Stomach (tissue), 9 donors: ENCODE data around the gene CCNE1. TPM values are rescaled to one million over a fixed set of nuclear protein-coding genes. Genes with fewer than 3 reads are reported as not detected.
"Not testable (repeated sequence)": the region's sequence is repeated elsewhere in the genome, so short reads cannot be mapped to it uniquely, and the experiment has no call there.

Experiments
- DNase-seq, 2 donors: peaks; one replicate each; pipeline versions ENCODE4 v3.0.0 to v3.0.0-alpha.2; 2013 to 2019
- H3K27ac ChIP-seq, 5 donors: fragments of 200-600 bp in 4 of 5; sonication (generic) in 4 of 5; one replicate each; pipeline ENCODE4 v1.5.1; 2013 to 2019; ENCODE audit warnings: mild to moderate bottlenecking in 1 of 5, moderate library complexity in 1 of 5
- H3K27me3 ChIP-seq, 3 donors: fragments of 200-600 bp; sonication (generic); one replicate each; pipeline ENCODE4 v1.5.1; 2017 to 2019; ENCODE audit warnings: mixed run types in 1 of 3
- H3K36me3 ChIP-seq, 4 donors: fragments of 200-600 bp; sonication (generic); 1 replicate in 3 of 4; 2 replicates in 1 of 4; pipeline ENCODE4 v1.5.1; 2016 to 2019
- H3K4me1 ChIP-seq, 4 donors: fragments of 200-600 bp; sonication (generic); one replicate each; pipeline ENCODE4 v1.5.1; 2016 to 2019
- H3K4me3 ChIP-seq, 4 donors: fragments of 200-600 bp; sonication (generic) in 3 of 4; one replicate each; pipeline ENCODE4 v1.5.1; 2016 to 2019; ENCODE audit warnings: mild to moderate bottlenecking in 1 of 4
- H3K9me3 ChIP-seq, 4 donors: fragments of 200-600 bp; sonication (generic); one replicate each; pipeline ENCODE4 v1.5.1; 2016 to 2019
- CTCF ChIP-seq, 7 experiments: fragments of 450-650 bp in 4 of 7; fragments of 200-600 bp in 3 of 7; sonication (generic) in 3 of 7; IDR thresholded peaks; one replicate each; pipeline ENCODE4 v1.5.1; 2016 to 2019; ENCODE audit warnings: antibody characterized with exemption in 7 of 7, control low read depth in 2 of 7, mild to moderate bottlenecking in 1 of 7
- EP300 ChIP-seq: sonication (generic); formaldehyde crosslinking; IDR thresholded peaks from one replicate; pipeline ENCODE4 v1.6.1; 2017; ENCODE audit warnings: antibody characterized with exemption
- POLR2A ChIP-seq, 4 donors: fragments of 450-650 bp; IDR thresholded peaks; one replicate each; pipeline ENCODE4 v1.6.1; 2016; ENCODE audit warnings: antibody characterized with exemption in 4 of 4, control low read depth in 2 of 4, mild to moderate bottlenecking in 1 of 4, moderate library complexity in 1 of 4
- POLR2AphosphoS5 ChIP-seq, 3 donors: sonication (generic); formaldehyde crosslinking; IDR thresholded peaks; one replicate each; pipeline ENCODE4 v1.6.1; 2016; ENCODE audit warnings: antibody characterized with exemption in 3 of 3
- WGBS, 5 donors: extraction: QIAGEN DNeasy Blood & Tissue Kit in 3 of 5; methylation state at CpG; one replicate each; pipeline versions ENCODE4 v1.1.5 to v1.1.7; 2013 to 2018; 5-methylcytosine and 5-hydroxymethylcytosine counted together
- intact Hi-C: fragments of 100-400 bp; cut with DNase I; formaldehyde crosslinking; loops from one replicate; pipeline ENCODE4 v1.15.1; 2023; ENCODE audit warnings: low total_unique reads
- polyA plus RNA-seq, 3 donors: library from polyadenylated mRNA; stranded (reverse); fragments of 200-250 nt; gene quantifications; one replicate each; pipeline ENCODE4 v1.2.3, GENCODE V29; 2013
- total RNA-seq, 5 donors: library from RNA; depleted of rRNA; stranded (reverse); fragments of >200 nt; gene quantifications; one replicate each; pipeline versions ENCODE4 v1.1.0 to v1.2.3, GENCODE V29; 2014 to 2016
- donor health status: healthy with polysubstance abuse.
- donor health status: Bipolar disorder and iron deficiency.
- donor health status: healthy.

The CCNE1 gene
- total and polyA plus RNA-seq, 8 donors: 1.7 to 3.7 (median 3.1) TPM; not detected in 3

- Histone ChIP-seq H3K36me3 (peaks cover 4 to 42% (median 22%) of the 10 kb centered on the region in 4 donors), H3K9me3 (no peaks in the 10 kb centered on the region), H3K4me1 (no peaks in the 10 kb centered on the region), H3K4me3 (no peak overlapping the region), H3K27ac (no peak overlapping the region), H3K27me3 (no peaks in the 10 kb centered on the region)
- 87 to 97% (median 96%) methylated on average over 6 of the region's 6 CpGs for WGBS, 5 donors
- intact Hi-C loops: no loop called here
- no peak for DNase-seq
- no peak for TF ChIP-seq EP300
- TF ChIP-seq POLR2AphosphoS5 (IDR thresholded peaks at IDR 0.05): no peak
- TF ChIP-seq CTCF (IDR thresholded peaks at IDR 0.05): no peak
- TF ChIP-seq POLR2A (IDR thresholded peaks at IDR 0.05): no peak
Measured at GRCh38 chr19:29819986-29820385, 8.2 kb downstream of the CCNE1 start.

- WGBS, 5 donors: 92 to 97% (median 96%) methylated on average over 20 of the region's 20 CpGs
- H3K36me3 ChIP-seq: peaks cover 4 to 42% (median 22%) of the 10 kb centered on the region in 4 donors
- TF ChIP-seq POLR2A (IDR thresholded peaks at IDR 0.05) (no peak), CTCF (IDR thresholded peaks at IDR 0.05) (no peak), POLR2AphosphoS5 (IDR thresholded peaks at IDR 0.05) (no peak)
- H3K9me3 ChIP-seq: no peaks in the 10 kb centered on the region
- H3K4me1 ChIP-seq: no peaks in the 10 kb centered on the region
- no peak overlapping the region for H3K27ac ChIP-seq
- no peak overlapping the region for H3K4me3 ChIP-seq
- no peaks in the 10 kb centered on the region for H3K27me3 ChIP-seq
- no peak for DNase-seq
- intact Hi-C loops: no loop called here
Measured at GRCh38 chr19:29823581-29824330, 12.0 kb downstream of the CCNE1 start.

GRCh38 chr19:29825263-29825662 lies 13.5 kb downstream of the CCNE1 start:
- H3K4me1 ChIP-seq, H3K4me3 ChIP-seq, H3K27me3 ChIP-seq, intact Hi-C loops, H3K27ac ChIP-seq, DNase-seq, H3K9me3 ChIP-seq: not testable (repeated sequence)
- WGBS, 5 donors: 93 to 98% (median 95%) methylated on average over 8 of the region's 8 CpGs
- peaks cover 4 to 31% (median 19%) of the 10 kb centered on the region in 4 donors for H3K36me3 ChIP-seq

- H3K27me3 ChIP-seq: peaks cover 0 to 30% (median 6%) of the 10 kb centered on the region in 3 donors
- H3K36me3 ChIP-seq: no peaks in the 10 kb centered on the region
- DNase-seq: peak in 1 of 2 donors; percentile 69
- WGBS, 5 donors: 30 to 42% (median 36%) methylated on average over 12 of the region's 12 CpGs
- TF ChIP-seq EP300 (no peak), POLR2AphosphoS5 (IDR thresholded peaks at IDR 0.05) (no peak), POLR2A (IDR thresholded peaks at IDR 0.05) (no peak), CTCF (IDR thresholded peaks at IDR 0.05) (no peak)
- intact Hi-C loops: no loop called here
- H3K27ac ChIP-seq: no peak overlapping the region
- H3K4me3 ChIP-seq: no peak overlapping the region
- H3K9me3 ChIP-seq: no peaks in the 10 kb centered on the region
- H3K4me1 ChIP-seq: no peaks in the 10 kb centered on the region
Measured at GRCh38 chr19:29831041-29831548, 19.3 kb downstream of the CCNE1 start.

GRCh38 chr19:29831686-29832085 lies 19.9 kb downstream of the CCNE1 start:
- TF ChIP-seq EP300 (no peak), POLR2A (IDR thresholded peaks at IDR 0.05) (no peak), POLR2AphosphoS5 (IDR thresholded peaks at IDR 0.05) (no peak), CTCF (IDR thresholded peaks at IDR 0.05) (no peak)

More at GRCh38 chr19:29831686-29832085, 19.9 kb downstream of the CCNE1 start:
- intact Hi-C loops: no loop called here
- no peak overlapping the region for H3K27ac ChIP-seq
- no peaks in the 10 kb centered on the region for H3K36me3 ChIP-seq
- peaks cover 0 to 30% (median 6%) of the 10 kb centered on the region in 3 donors for H3K27me3 ChIP-seq
- H3K9me3 ChIP-seq: no peaks in the 10 kb centered on the region
- H3K4me1 ChIP-seq: no peaks in the 10 kb centered on the region
- H3K4me3 ChIP-seq: no peak overlapping the region
- 70 to 76% (median 74%) methylated on average over 8 to 9 of the region's 9 CpGs for WGBS, 5 donors
- DNase-seq: no peak
